ENCODE measurements around the gene SLC4A2.

DNA sequence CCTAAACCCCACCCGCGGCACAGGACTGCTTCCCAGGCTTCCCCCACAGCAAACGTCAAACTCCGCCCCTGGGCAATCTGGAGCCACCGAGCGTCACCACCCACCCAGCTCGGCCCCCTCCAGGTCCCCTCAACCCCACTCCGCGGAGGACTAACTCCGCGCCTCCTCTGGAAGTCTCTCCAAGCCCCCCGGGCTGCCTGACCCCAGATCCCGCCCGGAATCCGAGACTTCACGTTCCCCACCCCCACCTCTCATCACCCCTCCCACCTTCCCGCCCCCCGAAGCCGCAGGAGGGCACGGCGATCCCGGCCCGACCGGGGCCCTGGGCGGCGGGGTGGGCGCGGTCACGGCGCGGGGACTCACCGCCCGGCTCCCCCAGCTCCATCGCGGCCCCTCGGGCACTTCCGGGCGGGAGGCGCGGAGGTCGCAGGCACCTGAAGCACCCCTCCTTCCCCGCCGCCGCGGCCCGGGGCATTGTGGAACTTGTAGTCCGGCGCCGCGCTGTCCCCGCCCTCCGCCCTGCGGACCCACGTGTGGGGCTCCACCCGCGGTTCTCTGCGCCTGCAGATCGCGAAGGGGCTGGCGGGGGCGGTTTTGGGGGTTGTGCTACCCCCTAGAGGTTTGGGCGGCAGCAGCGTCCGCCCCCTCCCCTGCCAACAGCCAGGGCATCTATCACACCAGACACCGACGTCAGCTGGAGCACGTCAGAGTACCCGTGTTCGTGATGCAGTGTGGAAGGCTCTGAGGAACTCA, 23.9 kb downstream of the SLC4A2 start, which contains the start of gene TMUB1:
- TF ChIP-seq, protein P1, sequence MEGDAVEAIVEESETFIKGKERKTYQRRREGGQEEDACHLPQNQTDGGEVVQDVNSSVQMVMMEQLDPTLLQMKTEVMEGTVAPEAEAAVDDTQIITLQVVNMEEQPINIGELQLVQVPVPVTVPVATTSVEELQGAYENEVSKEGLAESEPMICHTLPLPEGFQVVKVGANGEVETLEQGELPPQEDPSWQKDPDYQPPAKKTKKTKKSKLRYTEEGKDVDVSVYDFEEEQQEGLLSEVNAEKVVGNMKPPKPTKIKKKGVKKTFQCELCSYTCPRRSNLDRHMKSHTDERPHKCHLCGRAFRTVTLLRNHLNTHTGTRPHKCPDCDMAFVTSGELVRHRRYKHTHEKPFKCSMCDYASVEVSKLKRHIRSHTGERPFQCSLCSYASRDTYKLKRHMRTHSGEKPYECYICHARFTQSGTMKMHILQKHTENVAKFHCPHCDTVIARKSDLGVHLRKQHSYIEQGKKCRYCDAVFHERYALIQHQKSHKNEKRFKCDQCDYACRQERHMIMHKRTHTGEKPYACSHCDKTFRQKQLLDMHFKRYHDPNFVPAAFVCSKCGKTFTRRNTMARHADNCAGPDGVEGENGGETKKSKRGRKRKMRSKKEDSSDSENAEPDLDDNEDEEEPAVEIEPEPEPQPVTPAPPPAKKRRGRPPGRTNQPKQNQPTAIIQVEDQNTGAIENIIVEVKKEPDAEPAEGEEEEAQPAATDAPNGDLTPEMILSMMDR (IDR thresholded peaks at IDR 0.05): no peak
- TF ChIP-seq POLR2A (IDR thresholded peaks at IDR 0.05): peak in 1 of 2 donors; percentile 66
